SU-DHL-6 (cell line): Measurements from ENCODE around the gene MEIOB.

Source experiments
- H2AFZ ChIP-seq: fragments of 200-600 bp; sonication (generic); 2 replicates; pipeline ENCODE4 v1.6.1; 2014; ENCODE audit warnings: low read depth, mild to moderate bottlenecking, moderate library complexity, mixed read lengths, antibody characterized with exemption, low read length; ENCODE audit not compliant: severe bottlenecking
- H3F3A ChIP-seq: fragments of 200-600 bp; shearing (Covaris generic); 2 replicates; pipeline ENCODE4 v1.6.0; 2016; ENCODE audit warnings: antibody characterized with exemption, mild to moderate bottlenecking; ENCODE audit not compliant: insufficient read depth
- H3K27ac ChIP-seq: fragments of 200-600 bp; sonication (generic); 2 replicates; pipeline ENCODE4 v1.5.1; 2016; ENCODE audit warnings: low read depth, mild to moderate bottlenecking, low read length, moderate library complexity, mixed read lengths
- H3K27me3 ChIP-seq: fragments of 200-600 bp; sonication (generic), shearing (Covaris generic); 2 replicates; pipeline ENCODE4 v1.6.0; 2014; ENCODE audit warnings: mild to moderate bottlenecking, low read length
- H3K36me3 ChIP-seq: fragments of 200-600 bp; sonication (generic); 2 replicates; pipeline ENCODE4 v1.6.1; 2014; ENCODE audit warnings: mild to moderate bottlenecking, low read length, mixed read lengths
- H3K4me2 ChIP-seq: fragments of 300-600, 200-600 bp; shearing (Covaris generic), sonication (generic); 2 replicates; pipeline ENCODE4 v1.6.0; 2014; ENCODE audit warnings: low read length, low read depth, mild to moderate bottlenecking; ENCODE audit not compliant: poor library complexity, severe bottlenecking
- H3K4me3 ChIP-seq: fragments of 200-600 bp; sonication (generic); 2 replicates; pipeline ENCODE4 v1.5.1; 2014; ENCODE audit warnings: antibody characterized with exemption, low read length, mild to moderate bottlenecking, mixed read lengths; ENCODE audit not compliant: insufficient read depth, poor library complexity, severe bottlenecking
- H3K79me2 ChIP-seq: fragments of 200-600 bp; sonication (generic); 2 replicates; pipeline ENCODE4 v1.6.1; 2014; ENCODE audit warnings: mild to moderate bottlenecking, low read length, moderate library complexity; ENCODE audit not compliant: insufficient read depth
- H3K9ac ChIP-seq: fragments of 200-600 bp; sonication (generic); 2 replicates; pipeline ENCODE4 v1.7.0; 2014; ENCODE audit warnings: mild to moderate bottlenecking, low read length
- H3K9me2 ChIP-seq: fragments of 200-600 bp; sonication (generic); replicated peaks from 2 replicates; pipeline ENCODE4 v1.6.1; 2014; ENCODE audit warnings: low read length; ENCODE audit not compliant: insufficient read depth
- H3K9me3 ChIP-seq: fragments of 200-600 bp; sonication (generic); 2 replicates; pipeline ENCODE4 v1.6.1; 2014; ENCODE audit warnings: low read length, mixed read lengths; ENCODE audit not compliant: insufficient read depth
- H4K20me1 ChIP-seq: fragments of 200-600 bp; sonication (generic); 2 replicates; pipeline ENCODE4 v1.6.1; 2014; ENCODE audit warnings: low read depth, mild to moderate bottlenecking, antibody characterized with exemption, low read length, moderate library complexity, mixed read lengths
- CTCF ChIP-seq: fragments of 200-600 bp; sonication (generic); IDR thresholded peaks from one replicate; pipeline ENCODE4 v1.5.1; 2017; ENCODE audit warnings: antibody characterized with exemption, mild to moderate bottlenecking, low read length, moderate library complexity; ENCODE audit not compliant: insufficient read depth, poor library complexity, severe bottlenecking
- EZH2phosphoT487 ChIP-seq: fragments of 200-600 bp; sonication (generic), shearing (Covaris generic); conservative IDR thresholded peaks from 2 replicates; pipeline ENCODE4 v1.6.1; 2018; ENCODE audit warnings: mild to moderate bottlenecking, antibody characterized with exemption, low read length, moderate library complexity, mixed read lengths

Gene MEIOB

GRCh38 chr16:1784977-1785845 is 86.8 kb downstream of the MEIOB start:
- H3K4me3 ChIP-seq, result no peak overlapping the region
- no peak for TF ChIP-seq EZH2phosphoT487
- no peak for TF ChIP-seq CTCF
- no peaks in the 10 kb centered on the region for H3K9me2 ChIP-seq
- no peaks in the 10 kb centered on the region for H3F3A ChIP-seq
- no peak overlapping the region for H3K9ac ChIP-seq
- H3K9me3 ChIP-seq, result no peaks in the 10 kb centered on the region
- no peak overlapping the region for H3K27ac ChIP-seq
- peaks cover 32% of the 10 kb centered on the region for H3K79me2 ChIP-seq
- no peaks in the 10 kb centered on the region for H3K36me3 ChIP-seq
- no peak overlapping the region for H2AFZ ChIP-seq
- H4K20me1 ChIP-seq, result no peaks in the 10 kb centered on the region
- no peak overlapping the region for H3K4me2 ChIP-seq
- H3K27me3 ChIP-seq, result no peaks in the 10 kb centered on the region
